ENCODE data around the gene HOXB5.

Gene HOXB5

GRCh38 chr17:48593126-48593829 is at the start of gene HOXB5:
Gene HOXB5, minus strand, starts transcription at chr17:48593779. Its CDS starts 97 bp downstream, at chr17:48593682.
- no peak for DNase-seq

DNA sequence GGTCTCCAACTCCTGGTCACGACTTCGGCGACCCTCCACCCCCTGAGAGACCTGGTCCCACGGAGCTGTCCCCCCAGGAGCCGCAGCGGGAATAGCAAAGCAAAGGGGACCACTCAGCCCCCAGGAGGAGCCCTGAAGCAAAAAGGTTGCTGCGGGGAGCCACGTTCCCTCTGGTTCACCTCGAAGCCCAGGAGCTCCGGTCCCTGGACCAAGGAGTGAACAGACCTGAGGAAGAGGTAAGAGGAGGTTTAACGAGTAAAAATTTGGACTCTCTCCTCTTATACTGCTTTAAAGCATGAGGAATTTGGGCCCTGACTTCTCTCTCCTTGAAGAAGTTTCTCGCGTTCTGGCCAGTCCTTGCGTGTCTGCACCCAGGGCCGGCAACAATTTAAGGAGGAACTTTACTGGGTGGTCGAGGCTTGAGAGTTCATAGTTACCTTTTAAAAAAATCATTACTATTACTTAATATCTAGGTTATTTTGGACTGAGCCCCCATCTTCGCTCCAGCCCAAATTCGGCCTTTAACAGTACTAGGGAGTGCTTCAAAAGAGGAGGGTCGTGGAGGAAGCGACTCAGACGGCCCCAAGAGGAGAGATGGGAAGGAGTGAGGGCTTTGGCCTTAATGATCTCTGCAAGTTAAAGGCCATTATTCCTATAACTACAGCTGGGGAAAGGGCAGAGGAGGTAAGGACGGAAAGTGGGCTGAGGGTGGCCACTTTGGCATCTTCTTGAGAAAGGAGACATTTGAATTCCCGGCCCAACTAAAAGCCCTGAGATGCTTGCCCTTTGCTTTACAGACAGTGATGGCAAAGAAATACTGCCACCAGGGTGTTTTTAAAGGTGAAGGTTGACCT is 49.5 kb upstream of the HOXB5 start:
- DNase-seq, result no peak

- no peak for DNase-seq
Observed at GRCh38 chr17:48642059-48642842, 48.7 kb upstream of the HOXB5 start.

GRCh38 chr17:48641541-48642058 is 48.0 kb upstream of the HOXB5 start:
- no peak for DNase-seq

- no peak for DNase-seq
Observed at GRCh38 chr17:48640858-48641180, 47.2 kb upstream of the HOXB5 start.

- DNase-seq, result no peak
Observed at GRCh38 chr17:48639982-48640857, 46.6 kb upstream of the HOXB5 start.

GRCh38 chr17:48639136-48639535 is 45.6 kb upstream of the HOXB5 start:
- DNase-seq, result no peak

GRCh38 chr17:48637323-48638260 is 44.0 kb upstream of the HOXB5 start:
- no peak for DNase-seq

- peak; percentile 68 for DNase-seq
Observed at GRCh38 chr17:48636177-48637018, 42.8 kb upstream of the HOXB5 start.

DNA sequence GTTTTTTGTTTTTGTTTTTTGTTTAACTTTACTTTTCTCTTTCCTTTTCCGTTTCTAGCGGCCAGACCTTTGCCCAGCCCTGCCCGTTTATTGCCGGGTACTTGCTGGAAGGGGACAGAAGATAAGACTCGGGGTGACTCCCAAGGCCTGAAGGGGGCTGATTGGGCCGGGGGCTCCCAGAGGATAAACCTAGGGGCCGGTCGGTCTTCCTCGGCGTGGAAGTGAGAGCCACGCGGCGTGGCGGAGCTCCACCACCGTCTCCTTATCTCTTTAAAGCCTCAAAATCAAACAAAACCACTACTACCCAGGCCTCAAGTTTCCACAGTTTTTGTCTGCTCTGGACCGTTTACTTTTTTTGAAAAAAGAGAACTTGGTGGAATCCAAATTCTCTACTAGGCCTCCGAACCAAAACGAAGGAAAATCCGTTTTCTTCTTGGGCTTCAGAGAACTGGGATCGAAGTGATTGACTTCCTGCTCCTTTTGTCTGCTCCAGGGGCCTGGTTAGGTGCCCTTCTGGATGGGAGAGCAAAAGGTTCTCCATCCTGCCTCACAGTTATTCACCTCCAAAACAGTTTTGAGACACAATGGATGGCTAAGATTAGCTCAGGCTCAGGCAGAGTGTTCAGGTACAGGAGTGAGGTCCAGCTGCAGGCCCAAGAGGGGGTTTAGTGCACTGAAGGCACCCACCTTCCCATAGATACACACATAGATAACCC is 41.1 kb upstream of the HOXB5 start:
- no peak for DNase-seq

GRCh38 chr17:48633266-48633677 is 39.7 kb upstream of the HOXB5 start:
- no peak for DNase-seq

DNA sequence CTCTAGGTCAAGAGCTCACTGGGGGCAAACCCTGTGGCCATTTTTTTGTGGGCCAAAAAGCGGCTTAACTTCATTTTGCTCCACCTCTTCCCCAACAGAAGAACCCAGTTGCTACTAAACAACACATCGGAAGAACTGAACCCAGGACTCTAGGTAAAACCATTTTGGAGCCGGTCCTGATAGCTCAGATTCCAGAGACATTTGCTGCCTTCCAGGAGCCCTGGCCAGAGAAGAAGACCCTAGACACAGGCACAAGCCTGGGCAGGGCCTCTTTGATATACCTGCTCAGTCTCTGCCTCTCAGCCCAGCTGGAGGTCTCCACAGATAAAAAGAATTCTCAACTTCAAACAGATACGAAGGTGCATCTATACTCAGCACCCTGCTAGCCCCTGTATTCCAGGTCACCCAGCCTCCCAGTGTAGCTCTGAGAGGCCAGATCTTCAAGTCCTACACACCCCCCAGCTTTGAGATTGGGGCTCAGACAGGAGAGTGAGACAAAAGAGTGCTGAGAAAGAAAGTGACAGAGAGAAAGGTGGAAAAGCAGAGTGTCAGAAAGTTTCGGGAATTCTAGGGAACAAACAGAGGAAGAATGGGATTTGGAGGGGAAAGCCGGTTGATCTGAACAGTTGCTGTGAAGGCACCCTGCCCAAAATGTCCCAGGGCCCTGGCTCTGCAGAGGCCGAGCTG is 39.1 kb upstream of the HOXB5 start:
- no peak for DNase-seq

- no peak for DNase-seq
Observed at GRCh38 chr17:48631693-48632578, 38.4 kb upstream of the HOXB5 start.

- DNase-seq, result no peak
Observed at GRCh38 chr17:48630925-48631692, 37.5 kb upstream of the HOXB5 start.

DNA sequence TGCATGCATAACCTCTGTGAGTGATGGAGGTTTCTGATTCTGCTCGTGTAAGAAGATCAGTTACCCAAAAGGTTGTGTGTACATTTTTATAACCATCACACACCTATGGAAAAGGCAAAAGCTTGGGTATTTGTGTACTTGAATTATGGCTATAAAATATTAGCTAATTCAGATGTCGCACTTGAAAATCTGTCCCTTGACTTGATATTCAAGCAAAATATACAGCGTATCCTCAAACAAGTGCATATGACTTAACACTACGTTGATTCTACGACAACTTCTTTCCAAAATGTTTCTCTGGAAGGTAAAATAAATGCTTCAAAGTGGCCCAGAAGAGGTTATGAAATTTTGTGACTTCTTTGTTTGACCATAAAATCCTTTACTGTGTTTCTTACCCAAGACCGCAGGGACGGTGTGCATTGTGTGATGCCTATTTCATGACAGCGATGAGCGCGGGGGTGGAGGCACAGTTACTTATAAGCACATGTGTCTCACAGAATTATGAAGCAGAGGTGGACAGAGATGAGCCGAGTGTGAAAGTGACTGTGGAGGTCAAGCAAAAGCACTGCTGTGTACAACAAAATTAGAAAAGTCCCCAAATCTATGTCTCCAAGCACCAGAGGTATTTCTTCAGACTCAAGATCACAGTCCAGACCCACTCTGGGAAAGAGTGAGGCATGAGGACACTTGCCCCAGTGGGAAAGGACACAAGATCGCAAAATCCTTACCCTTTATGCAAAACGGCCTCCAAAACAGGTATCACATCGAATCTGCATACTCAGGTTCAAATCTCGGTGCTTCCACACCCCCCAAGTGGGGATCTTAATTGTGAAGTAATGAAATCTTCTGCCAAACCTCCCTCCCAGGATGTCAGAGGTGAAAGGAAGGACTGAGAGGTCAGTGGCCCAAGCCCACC is 36.7 kb upstream of the HOXB5 start:
- DNase-seq, result no peak

DNA sequence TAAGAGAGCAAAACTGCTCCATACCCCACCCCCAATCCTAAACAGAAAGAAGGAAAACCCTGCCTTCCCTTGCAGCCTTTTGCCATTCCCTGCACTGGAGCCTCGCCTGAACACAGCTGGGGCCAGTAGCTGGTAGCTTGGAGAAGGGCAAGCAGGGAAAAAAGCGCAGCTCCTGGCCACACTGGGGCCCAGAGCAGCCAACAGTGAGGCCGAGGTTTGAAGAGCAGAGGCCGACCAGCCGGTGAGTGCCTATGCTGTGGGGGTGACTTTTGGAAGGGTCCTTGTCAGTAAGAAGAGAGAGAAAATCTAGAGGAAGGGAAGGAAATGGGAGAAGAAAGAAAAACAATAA is 35.8 kb upstream of the HOXB5 start:
- no peak for DNase-seq
